ENCODE results near the gene MAD1L1. TPM values are rescaled to one million over a fixed set of nuclear protein-coding genes. Genes with fewer than 3 reads are reported as not detected.

Gene MAD1L1
- total and polyA plus RNA-seq, 4 donors: 43.0 to 54.9 (median 49.9) TPM

- ATAC-seq (ENCODE audit: insufficient read depth, low FRiP score) (no peak), DNase-seq (no peak)
- Histone ChIP-seq H3K27ac (ENCODE audit: low read depth in 1 of 2, low read length in 1 of 2) (no peak overlapping the region), H3K9me3 (ENCODE audit: control insufficient read depth in 4 of 4, insufficient read depth in 3 of 4, low read length in 3 of 4) (no peaks in the 10 kb centered on the region), H3K9ac (ENCODE audit: insufficient read depth in 1 of 2, low read length in 2 of 2) (no peak overlapping the region), H3K4me1 (ENCODE audit: control insufficient read depth in 5 of 5, insufficient read depth in 5 of 5, low read length in 5 of 5) (peaks cover 0 to 2% (median 0%) of the 10 kb centered on the region in 5 donors), H3K36me3 (ENCODE audit: control insufficient read depth in 4 of 4, insufficient read depth in 4 of 4, low read length in 4 of 4) (peaks cover 0 to 5% (median 0%) of the 10 kb centered on the region in 4 donors), H3K27me3 (ENCODE audit: control insufficient read depth in 3 of 3, insufficient read depth in 3 of 3, low read length in 2 of 3) (no peaks in the 10 kb centered on the region), H3K4me3 (no peak overlapping the region)
- TF ChIP-seq CTCF (IDR thresholded peaks at IDR 0.05; ENCODE audit: control extremely low read depth, extremely low read depth): no peak
- 92 to 95% methylated on average over 13 of the region's 13 CpGs for WGBS, 2 donors
These were observed 138.9 kb downstream of the MAD1L1 start for GRCh38 chr7:2093843-2094220.

DNA sequence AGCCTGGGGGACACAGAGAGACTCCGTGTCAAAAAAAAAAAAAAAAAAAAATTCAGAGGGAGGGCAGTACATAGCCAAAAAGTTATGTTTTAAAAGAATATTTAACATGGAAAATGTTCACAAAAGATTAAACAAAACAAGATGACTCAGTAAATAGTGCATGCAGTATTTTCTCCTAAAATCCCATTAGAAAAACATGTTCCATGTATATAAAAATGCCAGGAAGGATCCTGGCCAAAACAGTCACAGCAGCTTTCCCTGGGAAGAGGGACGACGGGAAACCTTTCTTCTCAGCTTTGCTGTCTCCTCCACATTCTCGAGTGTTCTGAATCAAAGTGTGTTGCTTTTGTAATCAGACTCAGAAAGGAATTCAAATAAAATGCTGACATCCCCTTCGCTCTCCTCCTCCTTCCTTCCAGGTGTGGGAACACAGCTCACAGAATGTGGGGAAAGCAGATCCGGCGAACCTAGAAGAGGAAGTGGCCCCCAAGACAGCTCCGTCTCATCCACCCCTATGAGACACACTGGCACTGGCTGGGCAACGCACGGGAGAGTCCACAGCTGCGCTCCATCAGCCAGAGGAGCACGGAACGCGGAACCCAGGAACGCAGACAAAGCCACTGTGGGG, 139.4 kb downstream of the MAD1L1 start:
- ATAC-seq (ENCODE audit: insufficient read depth, low FRiP score): no peak
- Histone ChIP-seq H3K36me3 (ENCODE audit: control insufficient read depth in 4 of 4, insufficient read depth in 4 of 4, low read length in 4 of 4) (peaks cover 0 to 5% (median 0%) of the 10 kb centered on the region in 4 donors), H3K4me3 (no peak overlapping the region), H3K9me3 (ENCODE audit: control insufficient read depth in 4 of 4, insufficient read depth in 3 of 4, low read length in 3 of 4) (no peaks in the 10 kb centered on the region), H3K27me3 (ENCODE audit: control insufficient read depth in 3 of 3, insufficient read depth in 3 of 3, low read length in 2 of 3) (no peaks in the 10 kb centered on the region), H3K4me1 (ENCODE audit: control insufficient read depth in 5 of 5, insufficient read depth in 5 of 5, low read length in 5 of 5) (no peaks in the 10 kb centered on the region), H3K27ac (ENCODE audit: low read depth in 1 of 2, low read length in 1 of 2) (no peak overlapping the region), H3K9ac (ENCODE audit: insufficient read depth in 1 of 2, low read length in 2 of 2) (no peak overlapping the region)
- no peak for TF ChIP-seq CTCF (IDR thresholded peaks at IDR 0.05; ENCODE audit: control extremely low read depth, extremely low read depth)
- 71 to 83% methylated on average over 15 of the region's 15 CpGs for WGBS, 2 donors
- no peak for DNase-seq

- H3K36me3 ChIP-seq (ENCODE audit: control insufficient read depth in 4 of 4, insufficient read depth in 4 of 4, low read length in 4 of 4): peaks cover 0 to 5% (median 0%) of the 10 kb centered on the region in 4 donors
- TF ChIP-seq CTCF (IDR thresholded peaks at IDR 0.05; ENCODE audit: control extremely low read depth, extremely low read depth): no peak
- no peak for ATAC-seq (ENCODE audit: insufficient read depth, low FRiP score)
- H3K27ac ChIP-seq (ENCODE audit: low read depth in 1 of 2, low read length in 1 of 2): no peak overlapping the region
- no peaks in the 10 kb centered on the region for H3K9me3 ChIP-seq (ENCODE audit: control insufficient read depth in 4 of 4, insufficient read depth in 3 of 4, low read length in 3 of 4)
- H3K27me3 ChIP-seq (ENCODE audit: control insufficient read depth in 3 of 3, insufficient read depth in 3 of 3, low read length in 2 of 3): no peaks in the 10 kb centered on the region
- no peak for DNase-seq
- no peak overlapping the region for H3K9ac ChIP-seq (ENCODE audit: insufficient read depth in 1 of 2, low read length in 2 of 2)
- H3K4me3 ChIP-seq: no peak overlapping the region
- no peaks in the 10 kb centered on the region for H3K4me1 ChIP-seq (ENCODE audit: control insufficient read depth in 5 of 5, insufficient read depth in 5 of 5, low read length in 5 of 5)
- WGBS, 2 donors: 97 to 98% methylated on average over 8 of the region's 8 CpGs
These were observed 140.5 kb downstream of the MAD1L1 start for GRCh38 chr7:2092279-2092678.
